ENCODE data around the gene KCNQ5.

The KCNQ5 gene

DNA sequence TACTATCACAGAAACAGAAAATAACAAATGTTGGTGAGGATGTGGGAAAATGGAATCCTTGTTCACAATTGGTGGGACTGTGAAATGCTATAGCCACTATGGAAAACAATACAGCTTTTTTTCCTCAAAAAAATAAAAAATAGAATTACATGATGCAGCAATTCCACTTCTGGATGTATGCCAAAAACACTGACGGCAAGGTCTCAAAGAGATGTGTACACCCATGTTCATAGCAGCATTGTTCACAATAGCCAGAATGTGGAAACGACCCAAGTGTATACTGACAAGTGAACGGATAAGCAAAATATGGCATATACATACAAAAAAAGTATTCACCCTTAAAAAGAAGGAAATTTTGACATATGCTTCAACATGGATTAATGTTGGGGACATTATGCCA lies 390.1 kb downstream of the KCNQ5 start:
- Histone ChIP-seq H3K4me3 (ENCODE audit: low read length in 2 of 2) (no peak overlapping the region), H2BK5ac (ENCODE audit: low read length) (no peak overlapping the region), H2BK15ac (ENCODE audit: low read length) (no peak overlapping the region), H3K14ac (ENCODE audit: low read length) (no peak overlapping the region), H2BK120ac (ENCODE audit: low read depth, low read length) (no peak overlapping the region), H3K27me3 (ENCODE audit: control insufficient read depth in 3 of 3, insufficient read depth in 3 of 3, low read depth in 1 of 3, low read length in 3 of 3) (no peaks in the 10 kb centered on the region), H3K23ac (ENCODE audit: low read depth, low read length, poor library complexity) (no peak overlapping the region), H3K36me3 (replicated peaks in 1 of 2; ENCODE audit: control insufficient read depth in 2 of 2, insufficient read depth in 2 of 2, low read length in 2 of 2) (no peaks in the 10 kb centered on the region), H3K9ac (ENCODE audit: low read depth, low read length, poor library complexity) (no peak overlapping the region), H2BK12ac (ENCODE audit: low read length) (no peak overlapping the region), H2AK5ac (ENCODE audit: low read depth, low read length) (no peak overlapping the region), H3K27ac (replicated peaks; ENCODE audit: low read length) (no peak overlapping the region), H2AFZ (ENCODE audit: low read length) (no peak overlapping the region), H3K4me2 (ENCODE audit: insufficient read depth, low read length, poor library complexity, severe bottlenecking) (no peak overlapping the region), H3K4ac (ENCODE audit: low read length) (no peak overlapping the region), H4K8ac (ENCODE audit: low read depth, low read length) (no peak overlapping the region), H3K9me3 (replicated peaks in 1 of 2; ENCODE audit: control insufficient read depth in 2 of 2, insufficient read depth in 1 of 2, low read depth in 1 of 2, low read length in 2 of 2) (no peaks in the 10 kb centered on the region), H3K18ac (ENCODE audit: low read length) (no peak overlapping the region), H4K91ac (ENCODE audit: low read depth, low read length, poor library complexity) (no peak overlapping the region), H3K4me1 (ENCODE audit: control insufficient read depth in 2 of 2, insufficient read depth in 1 of 2, low read depth in 1 of 2, low read length in 2 of 2) (peaks cover 0 to 2% of the 10 kb centered on the region in 2 donors), H3K79me1 (ENCODE audit: low read depth, low read length) (no peaks in the 10 kb centered on the region)
- no peak for DNase-seq (ENCODE audit: low spot score)
- no CpG with 5 or more reads among the region's 3 CpGs for WGBS, 2 donors (ENCODE audit: extremely low coverage in 2 of 2, insufficient read length in 2 of 2, insufficient replicate concordance in 1 of 2)

DNA sequence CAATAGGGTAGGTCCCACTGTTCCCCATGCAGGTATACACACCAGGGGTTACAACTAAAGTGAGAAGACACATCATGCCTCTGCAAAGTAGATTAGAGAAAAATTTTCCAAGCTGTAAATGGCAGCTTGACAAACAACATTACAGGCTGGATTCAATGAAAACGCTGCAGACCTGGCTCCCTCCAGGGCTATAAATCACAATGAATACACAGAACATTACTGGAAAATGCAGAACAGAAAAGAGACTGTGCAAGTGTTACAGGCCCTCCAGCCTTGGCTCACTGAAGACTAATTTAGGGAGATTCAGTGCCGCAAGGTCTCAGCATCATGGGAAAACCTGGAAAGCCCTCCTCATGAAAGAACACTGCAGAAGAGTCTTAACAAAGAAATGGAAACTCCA lies 395.6 kb downstream of the KCNQ5 start:
- Histone ChIP-seq H3K18ac (ENCODE audit: low read length) (no peak overlapping the region), H3K79me1 (ENCODE audit: low read depth, low read length) (no peaks in the 10 kb centered on the region), H2BK15ac (ENCODE audit: low read length) (no peak overlapping the region), H3K4ac (ENCODE audit: low read length) (no peak overlapping the region), H3K27me3 (ENCODE audit: control insufficient read depth in 3 of 3, insufficient read depth in 3 of 3, low read depth in 1 of 3, low read length in 3 of 3) (no peaks in the 10 kb centered on the region), H3K9ac (ENCODE audit: low read depth, low read length, poor library complexity) (no peak overlapping the region), H3K14ac (ENCODE audit: low read length) (no peak overlapping the region), H3K9me3 (replicated peaks in 1 of 2; ENCODE audit: control insufficient read depth in 2 of 2, insufficient read depth in 1 of 2, low read depth in 1 of 2, low read length in 2 of 2) (no peaks in the 10 kb centered on the region), H3K4me2 (ENCODE audit: insufficient read depth, low read length, poor library complexity, severe bottlenecking) (no peak overlapping the region), H3K23ac (ENCODE audit: low read depth, low read length, poor library complexity) (no peak overlapping the region), H3K27ac (replicated peaks; ENCODE audit: low read length) (no peak overlapping the region), H2AK5ac (ENCODE audit: low read depth, low read length) (no peak overlapping the region), H3K36me3 (replicated peaks in 1 of 2; ENCODE audit: control insufficient read depth in 2 of 2, insufficient read depth in 2 of 2, low read length in 2 of 2) (no peaks in the 10 kb centered on the region), H3K4me3 (ENCODE audit: low read length in 2 of 2) (no peak overlapping the region), H2AFZ (ENCODE audit: low read length) (no peak overlapping the region), H2BK12ac (ENCODE audit: low read length) (no peak overlapping the region), H4K8ac (ENCODE audit: low read depth, low read length) (no peak overlapping the region), H2BK120ac (ENCODE audit: low read depth, low read length) (no peak overlapping the region), H2BK5ac (ENCODE audit: low read length) (no peak overlapping the region), H3K4me1 (ENCODE audit: control insufficient read depth in 2 of 2, insufficient read depth in 1 of 2, low read depth in 1 of 2, low read length in 2 of 2) (no peaks in the 10 kb centered on the region), H4K91ac (ENCODE audit: low read depth, low read length, poor library complexity) (no peak overlapping the region)
- WGBS, 2 donors (ENCODE audit: extremely low coverage in 2 of 2, insufficient read length in 2 of 2, insufficient replicate concordance in 1 of 2) = no CpG with 5 or more reads among the region's 2 CpGs
- no peak for DNase-seq (ENCODE audit: low spot score)

DNA sequence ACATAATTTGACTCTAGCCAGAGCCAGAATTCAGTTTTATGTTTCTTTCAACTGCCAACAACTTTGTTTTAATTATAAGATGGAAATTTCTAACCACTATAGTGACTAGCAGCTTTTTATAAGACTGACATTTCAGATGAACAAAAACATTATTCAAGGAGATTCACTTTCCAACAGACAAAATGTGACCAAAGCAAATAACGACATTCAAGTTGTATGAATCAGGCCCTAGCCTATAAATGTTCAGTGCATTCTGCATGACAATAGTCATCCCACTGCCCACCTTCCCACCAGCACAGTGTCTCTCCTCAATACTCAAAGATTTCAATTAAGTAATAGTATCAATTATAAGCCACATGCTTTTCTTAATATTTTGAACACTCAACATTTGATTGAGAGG lies 402.7 kb downstream of the KCNQ5 start:
- H3K14ac ChIP-seq (ENCODE audit: low read length) = no peak overlapping the region
- H2BK5ac ChIP-seq (ENCODE audit: low read length) = no peak overlapping the region
- no peak overlapping the region for H2AK5ac ChIP-seq (ENCODE audit: low read depth, low read length)
- no peak overlapping the region for H3K18ac ChIP-seq (ENCODE audit: low read length)
- no peaks in the 10 kb centered on the region for H3K36me3 ChIP-seq (replicated peaks in 1 of 2; ENCODE audit: control insufficient read depth in 2 of 2, insufficient read depth in 2 of 2, low read length in 2 of 2)
- no peak overlapping the region for H3K4me3 ChIP-seq (ENCODE audit: low read length in 2 of 2)
- no peaks in the 10 kb centered on the region for H3K79me1 ChIP-seq (ENCODE audit: low read depth, low read length)
- DNase-seq (ENCODE audit: low spot score) = no peak
- no peaks in the 10 kb centered on the region for H3K27me3 ChIP-seq (ENCODE audit: control insufficient read depth in 3 of 3, insufficient read depth in 3 of 3, low read depth in 1 of 3, low read length in 3 of 3)
- H3K4me2 ChIP-seq (ENCODE audit: insufficient read depth, low read length, poor library complexity, severe bottlenecking) = no peak overlapping the region
- no peak overlapping the region for H4K91ac ChIP-seq (ENCODE audit: low read depth, low read length, poor library complexity)
- H3K27ac ChIP-seq (replicated peaks; ENCODE audit: low read length) = no peak overlapping the region
- H2AFZ ChIP-seq (ENCODE audit: low read length) = no peak overlapping the region
- H3K4me1 ChIP-seq (ENCODE audit: control insufficient read depth in 2 of 2, insufficient read depth in 1 of 2, low read depth in 1 of 2, low read length in 2 of 2) = peaks cover 0 to 3% of the 10 kb centered on the region in 2 donors
- no peak overlapping the region for H3K4ac ChIP-seq (ENCODE audit: low read length)
- H2BK120ac ChIP-seq (ENCODE audit: low read depth, low read length) = no peak overlapping the region
- H4K8ac ChIP-seq (ENCODE audit: low read depth, low read length) = no peak overlapping the region
- no peaks in the 10 kb centered on the region for H3K9me3 ChIP-seq (replicated peaks in 1 of 2; ENCODE audit: control insufficient read depth in 2 of 2, insufficient read depth in 1 of 2, low read depth in 1 of 2, low read length in 2 of 2)
- no peak overlapping the region for H2BK12ac ChIP-seq (ENCODE audit: low read length)
- H3K9ac ChIP-seq (ENCODE audit: low read depth, low read length, poor library complexity) = no peak overlapping the region
- no peak overlapping the region for H3K23ac ChIP-seq (ENCODE audit: low read depth, low read length, poor library complexity)
- no CpG with 5 or more reads among the region's 1 CpG for WGBS, 2 donors (ENCODE audit: extremely low coverage in 2 of 2, insufficient read length in 2 of 2, insufficient replicate concordance in 1 of 2)
- no peak overlapping the region for H2BK15ac ChIP-seq (ENCODE audit: low read length)

DNA sequence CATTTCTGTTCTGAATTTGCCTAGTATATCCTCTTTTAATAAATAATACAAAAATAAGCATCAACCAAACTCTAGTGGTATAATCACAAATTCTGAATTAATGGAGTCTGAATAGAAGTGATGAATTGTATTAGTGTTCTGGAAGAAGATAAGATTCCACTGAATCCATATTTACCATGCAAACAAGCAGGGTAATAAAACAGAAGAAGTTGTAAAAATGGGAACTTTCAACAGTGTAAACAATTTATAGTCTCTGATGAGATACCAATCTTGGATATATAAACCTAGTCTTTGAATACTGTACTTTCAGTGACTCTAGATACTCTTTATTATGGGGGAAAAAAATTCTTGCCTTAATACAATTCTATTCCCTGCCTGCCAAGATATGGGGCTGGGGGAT lies 405.8 kb downstream of the KCNQ5 start:
- no peaks in the 10 kb centered on the region for H3K79me1 ChIP-seq (ENCODE audit: low read depth, low read length)
- H3K4me3 ChIP-seq (ENCODE audit: low read length in 2 of 2) = no peak overlapping the region
- no peak overlapping the region for H3K18ac ChIP-seq (ENCODE audit: low read length)
- no peak overlapping the region for H2BK5ac ChIP-seq (ENCODE audit: low read length)
- no peak overlapping the region for H3K27ac ChIP-seq (replicated peaks; ENCODE audit: low read length)
- no peaks in the 10 kb centered on the region for H3K9me3 ChIP-seq (replicated peaks in 1 of 2; ENCODE audit: control insufficient read depth in 2 of 2, insufficient read depth in 1 of 2, low read depth in 1 of 2, low read length in 2 of 2)
- no peak overlapping the region for H2BK12ac ChIP-seq (ENCODE audit: low read length)
- no peak overlapping the region for H2BK120ac ChIP-seq (ENCODE audit: low read depth, low read length)
- no peak overlapping the region for H3K9ac ChIP-seq (ENCODE audit: low read depth, low read length, poor library complexity)
- H3K4me1 ChIP-seq (ENCODE audit: control insufficient read depth in 2 of 2, insufficient read depth in 1 of 2, low read depth in 1 of 2, low read length in 2 of 2) = peaks cover 0 to 3% of the 10 kb centered on the region in 2 donors
- H3K4me2 ChIP-seq (ENCODE audit: insufficient read depth, low read length, poor library complexity, severe bottlenecking) = no peak overlapping the region
- no peak overlapping the region for H2BK15ac ChIP-seq (ENCODE audit: low read length)
- H3K27me3 ChIP-seq (ENCODE audit: control insufficient read depth in 3 of 3, insufficient read depth in 3 of 3, low read depth in 1 of 3, low read length in 3 of 3) = no peaks in the 10 kb centered on the region
- H3K14ac ChIP-seq (ENCODE audit: low read length) = no peak overlapping the region
- no peak overlapping the region for H4K91ac ChIP-seq (ENCODE audit: low read depth, low read length, poor library complexity)
- no peaks in the 10 kb centered on the region for H3K36me3 ChIP-seq (replicated peaks in 1 of 2; ENCODE audit: control insufficient read depth in 2 of 2, insufficient read depth in 2 of 2, low read length in 2 of 2)
- no peak overlapping the region for H2AK5ac ChIP-seq (ENCODE audit: low read depth, low read length)
- H2AFZ ChIP-seq (ENCODE audit: low read length) = no peak overlapping the region
- H3K23ac ChIP-seq (ENCODE audit: low read depth, low read length, poor library complexity) = no peak overlapping the region
- DNase-seq (ENCODE audit: low spot score) = no peak
- H3K4ac ChIP-seq (ENCODE audit: low read length) = no peak overlapping the region
- H4K8ac ChIP-seq (ENCODE audit: low read depth, low read length) = no peak overlapping the region
